ENCODE data around the gene FRRS1L.

The FRRS1L gene

GRCh38 chr9:109164042-109164441, 3.0 kb downstream of the FRRS1L start:
- H3K4me3 ChIP-seq (ENCODE audit: low read depth, low read length), result no peak overlapping the region
- TF ChIP-seq CTCF (conservative IDR thresholded peaks at IDR 0.05; ENCODE audit: low read depth, low read length), result no peak
- DNase-seq (ENCODE audit: low read depth), result no peak

GRCh38 chr9:109163194-109163593, 3.9 kb downstream of the FRRS1L start:
- no peak overlapping the region for H3K4me3 ChIP-seq (ENCODE audit: low read depth, low read length)
- no peak for DNase-seq (ENCODE audit: low read depth)
- TF ChIP-seq CTCF (conservative IDR thresholded peaks at IDR 0.05; ENCODE audit: low read depth, low read length), result no peak

GRCh38 chr9:109162677-109163076, 4.4 kb downstream of the FRRS1L start:
- TF ChIP-seq CTCF (conservative IDR thresholded peaks at IDR 0.05; ENCODE audit: low read depth, low read length), result no peak
- no peak for DNase-seq (ENCODE audit: low read depth)

GRCh38 chr9:109161471-109161870, 5.6 kb downstream of the FRRS1L start:
- no peak for TF ChIP-seq CTCF (conservative IDR thresholded peaks at IDR 0.05; ENCODE audit: low read depth, low read length)
- no peak for DNase-seq (ENCODE audit: low read depth)
- no peak overlapping the region for H3K4me3 ChIP-seq (ENCODE audit: low read depth, low read length)

More at GRCh38 chr9:109162677-109163076, 4.4 kb downstream of the FRRS1L start:
- no peak overlapping the region for H3K4me3 ChIP-seq (ENCODE audit: low read depth, low read length)

GRCh38 chr9:109159583-109159982, 7.5 kb downstream of the FRRS1L start:
- TF ChIP-seq CTCF (conservative IDR thresholded peaks at IDR 0.05; ENCODE audit: low read depth, low read length), result no peak

GRCh38 chr9:109158651-109159050, 8.4 kb downstream of the FRRS1L start:
- TF ChIP-seq CTCF (conservative IDR thresholded peaks at IDR 0.05; ENCODE audit: low read depth, low read length), result no peak
- no peak for DNase-seq (ENCODE audit: low read depth)
- no peak overlapping the region for H3K4me3 ChIP-seq (ENCODE audit: low read depth, low read length)

More at GRCh38 chr9:109159583-109159982, 7.5 kb downstream of the FRRS1L start:
- no peak for DNase-seq (ENCODE audit: low read depth)
- H3K4me3 ChIP-seq (ENCODE audit: low read depth, low read length), result no peak overlapping the region

- DNase-seq (ENCODE audit: low read depth), result no peak
- H3K4me3 ChIP-seq (ENCODE audit: low read depth, low read length), result no peak overlapping the region
- no peak for TF ChIP-seq CTCF (conservative IDR thresholded peaks at IDR 0.05; ENCODE audit: low read depth, low read length)
Measured at GRCh38 chr9:109156708-109157107, 10.3 kb downstream of the FRRS1L start.

All from choroid plexus epithelial cell (primary cell).